ENCODE data around the gene MT3. TPM values are rescaled to one million over a fixed set of nuclear protein-coding genes. Genes with fewer than 3 reads are reported as not detected.

Gene MT3
- not detected in 2 replicates for total RNA-seq (2014; rRNA removed; shearing (Covaris generic))
- polyA plus RNA-seq (2014; cell fraction: nucleus; rRNA removed) = not detected in 2 replicates

DNA sequence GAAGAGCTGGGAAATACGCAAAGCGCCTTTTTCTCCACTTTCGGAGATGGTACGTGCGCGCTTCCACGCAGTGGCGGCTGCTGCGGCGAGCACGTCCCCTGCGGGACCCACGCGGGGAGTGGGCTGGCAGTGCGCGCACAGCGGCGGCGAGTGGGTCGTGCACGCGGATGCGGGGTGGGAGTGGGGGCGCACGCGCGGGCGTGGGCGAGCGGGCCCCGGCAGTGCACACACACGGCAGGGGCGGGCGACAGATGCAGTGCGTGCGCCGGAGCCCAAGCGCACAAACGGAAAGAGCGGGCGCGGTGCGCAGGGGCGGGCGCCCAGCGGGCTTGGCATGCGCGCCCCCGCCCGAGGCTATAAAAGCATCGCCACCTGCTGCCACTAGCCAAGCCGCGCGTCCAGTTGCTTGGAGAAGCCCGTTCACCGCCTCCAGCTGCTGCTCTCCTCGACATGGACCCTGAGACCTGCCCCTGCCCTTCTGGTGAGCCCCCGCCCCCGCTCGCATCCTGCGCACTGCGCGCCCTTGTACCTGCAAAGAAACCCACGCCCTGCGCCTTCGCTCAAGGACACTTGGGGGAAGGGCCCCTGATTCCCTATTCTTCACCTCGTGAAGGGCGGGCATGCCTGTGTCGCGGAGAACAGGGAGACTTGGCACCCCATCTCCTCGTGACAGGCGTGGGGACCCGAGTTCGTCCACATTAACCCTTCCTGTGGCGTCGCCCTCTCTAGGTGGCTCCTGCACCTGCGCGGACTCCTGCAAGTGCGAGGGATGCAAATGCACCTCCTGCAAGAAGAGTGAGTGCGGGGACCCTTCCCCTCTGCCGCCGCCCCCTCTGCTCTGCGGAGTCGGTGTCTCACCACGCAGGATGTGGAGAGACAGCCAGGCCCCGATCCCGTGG, at the start of gene MT3:
TSS of gene MT3 (plus strand) at position 388 of the 899 bp plus-strand sequence. CDS start at position 451, 63 bp downstream.
- no peak for DNase-seq (ENCODE audit: extremely low read depth, low read depth)

GRCh38 chr16:56539656-56540055, 49.7 kb upstream of the MT3 start:
- no peak for DNase-seq (ENCODE audit: extremely low read depth, low read depth)

DNA sequence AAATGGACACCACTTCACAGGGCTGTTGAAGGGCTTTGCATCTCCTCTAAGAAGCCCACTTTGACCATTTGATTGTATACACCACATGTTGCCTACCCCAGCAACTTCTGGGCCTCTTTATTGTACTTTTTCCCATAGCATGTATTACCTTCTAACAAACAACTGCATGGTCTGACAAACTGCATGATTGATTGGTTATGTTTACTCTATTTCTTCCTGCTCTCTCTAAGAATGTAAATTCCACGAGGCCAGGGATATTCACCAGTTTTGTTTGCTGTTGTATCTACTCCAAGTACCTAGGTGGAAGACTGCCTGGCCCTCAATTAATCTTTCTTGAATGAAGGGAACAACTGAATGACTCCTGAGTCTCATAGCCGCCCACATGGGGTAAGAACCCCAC, 47.3 kb upstream of the MT3 start:
- no peak for DNase-seq (ENCODE audit: extremely low read depth, low read depth)

DNA sequence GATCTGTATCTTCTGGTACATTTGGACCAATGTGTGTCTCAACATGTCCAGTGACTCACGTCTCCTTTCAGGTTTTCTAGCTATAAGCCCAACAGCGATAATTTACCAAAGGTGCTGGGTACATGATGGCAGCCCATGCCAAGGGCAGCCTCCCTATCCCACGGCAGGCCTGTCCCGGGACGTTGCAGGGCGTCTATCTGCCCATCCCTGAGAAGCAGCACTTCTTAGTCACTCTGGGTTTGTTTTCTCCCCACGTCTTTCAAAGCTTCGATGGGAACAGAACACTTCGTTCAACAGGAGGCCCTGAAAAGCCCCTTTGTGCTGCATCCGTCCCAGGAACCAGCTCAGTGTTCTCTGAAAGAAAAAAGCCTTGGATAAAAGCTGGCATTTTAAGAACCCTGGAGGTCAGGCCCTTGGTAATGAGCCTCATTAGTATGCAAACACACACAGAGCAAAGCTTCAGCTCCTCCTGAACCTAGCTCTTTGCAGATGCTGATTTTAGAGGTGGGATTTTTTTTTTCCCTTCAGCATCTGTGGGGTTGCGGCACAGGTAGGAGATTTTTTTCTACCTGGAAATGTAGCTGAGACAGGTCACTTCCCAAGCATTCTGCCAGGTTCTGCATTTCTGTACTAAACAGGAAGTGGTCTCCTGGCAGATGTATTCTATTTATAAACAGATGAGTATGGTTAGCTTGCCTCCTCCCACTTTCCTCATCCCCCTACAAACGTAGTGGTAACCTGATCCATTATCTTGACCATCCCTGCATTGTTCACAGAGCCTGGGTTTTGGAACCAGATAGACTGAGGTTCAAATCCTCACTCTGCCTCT, 42.0 kb upstream of the MT3 start:
- no peak for DNase-seq (ENCODE audit: extremely low read depth, low read depth)

DNA sequence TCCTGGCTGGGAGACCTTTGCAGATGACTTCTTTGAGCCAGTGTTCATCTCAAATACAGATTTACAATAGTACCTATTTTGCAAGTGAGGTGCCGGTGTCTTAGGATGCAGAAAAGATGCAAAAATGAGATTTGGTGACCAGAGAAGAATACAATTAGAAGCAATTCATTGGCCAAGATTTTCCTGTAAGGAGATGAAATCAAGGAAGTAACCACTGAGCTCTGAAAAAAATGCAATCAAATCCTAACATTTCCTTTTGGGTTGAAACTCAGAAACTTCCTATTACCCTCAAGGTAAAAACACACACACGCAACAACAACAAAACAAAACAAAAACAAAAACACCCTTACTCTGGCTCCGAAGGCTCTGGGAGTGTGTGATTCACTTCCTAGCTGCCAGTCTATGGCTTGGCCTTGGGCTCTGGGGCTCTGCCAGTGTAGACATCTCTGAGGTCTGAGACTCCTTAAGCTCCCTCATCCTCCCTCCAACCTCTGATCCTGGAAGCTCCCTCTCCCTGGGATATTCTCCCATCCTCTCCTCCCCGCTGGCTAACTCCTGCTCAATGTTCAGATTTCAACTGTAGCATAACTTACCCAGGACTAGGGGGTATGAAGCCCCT, 41.3 kb upstream of the MT3 start:
- no peak for DNase-seq (ENCODE audit: extremely low read depth, low read depth)

DNA sequence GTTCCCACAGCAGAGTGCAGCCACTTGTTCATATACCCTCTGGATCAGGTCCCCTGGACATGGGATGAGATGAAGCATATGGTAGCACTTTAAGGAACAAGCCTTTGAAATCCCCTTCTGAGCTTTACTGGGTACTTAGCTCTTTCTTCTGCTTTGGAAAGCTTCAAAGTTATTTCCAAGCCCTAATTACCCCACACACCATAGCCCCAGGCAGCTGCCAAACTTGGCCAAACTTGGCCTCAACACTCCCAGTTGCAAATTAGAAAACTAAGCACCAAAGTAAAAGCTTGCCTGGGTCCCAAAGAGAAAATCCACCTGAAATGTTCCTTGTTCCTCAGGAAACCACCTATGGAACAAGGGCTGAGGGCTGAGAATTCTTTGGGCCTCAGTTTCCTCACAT, 40.2 kb upstream of the MT3 start:
- DNase-seq (ENCODE audit: extremely low read depth, low read depth) = no peak

- no peak for DNase-seq (ENCODE audit: extremely low read depth, low read depth)
Measured at GRCh38 chr16:56549744-56550385, 39.5 kb upstream of the MT3 start.

DNA sequence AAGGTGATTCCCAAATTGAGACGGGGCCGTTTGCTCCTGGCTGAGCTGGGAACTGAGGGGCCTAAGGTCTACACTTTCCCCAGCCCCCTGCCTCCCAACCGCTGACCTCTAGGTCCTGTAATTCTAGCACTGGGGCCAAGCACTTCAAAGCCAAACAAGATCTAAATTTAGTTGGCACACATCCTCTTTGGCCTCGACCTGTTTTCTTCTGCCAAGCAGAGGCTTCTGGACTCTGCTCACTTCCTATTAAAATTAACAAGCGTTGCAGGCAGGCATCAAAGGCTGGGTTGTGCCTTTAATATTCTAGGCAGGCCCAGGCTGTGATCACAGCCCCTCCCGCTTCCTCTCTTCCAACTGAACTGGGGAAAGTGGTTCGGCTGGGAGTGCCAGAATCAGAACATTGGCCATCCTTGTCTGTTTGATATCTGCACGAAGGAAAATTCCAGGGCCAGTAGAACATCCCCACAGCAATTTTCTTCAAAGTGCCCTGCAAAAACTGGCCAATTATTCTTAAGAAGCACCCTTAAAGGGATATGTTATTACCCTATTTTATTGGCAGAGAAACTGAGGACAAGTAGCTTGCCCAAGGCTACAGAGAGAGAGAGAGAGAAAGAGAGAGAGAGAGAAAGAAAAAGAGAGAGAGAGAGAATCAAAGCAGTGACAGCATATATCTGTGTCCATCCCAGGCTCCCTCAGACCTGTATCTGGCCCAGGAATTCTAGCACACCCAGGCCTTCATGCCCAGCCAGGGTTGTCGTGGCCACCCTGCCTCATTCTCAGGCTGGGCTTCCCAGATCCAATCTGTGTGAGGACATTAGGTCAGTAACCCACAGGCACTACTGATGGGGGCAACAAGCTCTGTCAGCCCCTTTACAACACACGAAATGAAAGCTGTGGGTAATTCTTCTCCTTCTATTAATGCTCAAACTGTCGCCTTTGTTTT, 37.3 kb upstream of the MT3 start:
- DNase-seq (ENCODE audit: extremely low read depth, low read depth) = no peak

GRCh38 chr16:56554441-56554840, 34.9 kb upstream of the MT3 start:
- no peak for DNase-seq (ENCODE audit: extremely low read depth, low read depth)

DNA sequence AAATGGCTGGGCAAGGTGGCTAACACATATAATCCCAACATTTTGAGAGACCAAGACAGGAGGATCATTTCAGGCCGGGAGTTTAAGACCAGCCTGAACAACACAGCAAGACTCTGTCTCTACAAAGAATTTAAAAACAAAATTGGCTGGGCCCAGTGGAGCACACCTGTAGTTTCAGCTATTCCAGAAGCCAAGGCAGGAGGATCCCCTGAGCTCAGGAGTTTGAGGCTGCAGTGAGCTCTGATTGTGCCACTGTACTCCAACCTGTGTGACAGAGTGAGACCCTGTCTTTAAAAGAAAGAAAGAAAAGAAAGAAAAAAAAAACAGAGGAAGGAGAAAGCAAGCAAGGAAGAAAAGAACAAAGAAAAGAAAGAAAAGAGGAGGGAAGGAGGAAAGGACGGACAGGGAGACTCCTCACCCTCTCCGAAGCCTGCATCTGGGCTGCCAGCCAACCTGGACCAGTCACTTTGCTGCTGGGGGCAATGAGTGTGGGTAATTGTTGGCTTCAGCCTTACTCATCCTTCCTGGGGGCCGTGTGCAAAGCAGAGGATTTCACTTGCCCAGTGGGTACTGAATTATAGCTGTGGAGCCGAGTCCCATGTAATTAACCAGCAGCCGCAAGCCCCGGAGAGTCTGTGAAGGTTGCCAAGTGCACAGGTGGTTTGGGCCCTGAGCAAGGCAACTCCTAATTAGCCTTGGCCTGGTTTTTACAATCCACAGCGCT, 31.1 kb upstream of the MT3 start:
- DNase-seq (ENCODE audit: extremely low read depth, low read depth) = no peak

DNA sequence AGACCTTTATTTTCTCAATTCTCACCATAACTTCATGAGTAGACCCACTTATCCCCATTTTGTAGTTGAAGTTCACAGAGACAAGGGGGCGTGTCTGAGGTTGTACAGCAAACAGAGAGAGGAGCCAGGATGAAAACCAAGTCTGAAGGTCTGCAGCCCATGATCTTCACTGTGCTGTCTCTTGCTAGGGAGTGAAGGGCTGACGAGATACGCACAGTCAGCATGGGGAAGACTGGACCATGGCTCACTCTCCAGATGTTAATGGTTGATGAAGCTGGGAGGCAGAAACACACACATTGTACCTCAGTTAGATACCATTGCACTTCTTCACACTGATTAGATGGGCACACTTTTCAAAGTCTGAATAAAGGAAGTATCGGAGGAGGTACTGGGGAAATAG, 30.2 kb upstream of the MT3 start:
- DNase-seq (ENCODE audit: extremely low read depth, low read depth) = no peak

GRCh38 chr16:56560447-56560846, 28.9 kb upstream of the MT3 start:
- no peak for DNase-seq (ENCODE audit: extremely low read depth, low read depth)

DNA sequence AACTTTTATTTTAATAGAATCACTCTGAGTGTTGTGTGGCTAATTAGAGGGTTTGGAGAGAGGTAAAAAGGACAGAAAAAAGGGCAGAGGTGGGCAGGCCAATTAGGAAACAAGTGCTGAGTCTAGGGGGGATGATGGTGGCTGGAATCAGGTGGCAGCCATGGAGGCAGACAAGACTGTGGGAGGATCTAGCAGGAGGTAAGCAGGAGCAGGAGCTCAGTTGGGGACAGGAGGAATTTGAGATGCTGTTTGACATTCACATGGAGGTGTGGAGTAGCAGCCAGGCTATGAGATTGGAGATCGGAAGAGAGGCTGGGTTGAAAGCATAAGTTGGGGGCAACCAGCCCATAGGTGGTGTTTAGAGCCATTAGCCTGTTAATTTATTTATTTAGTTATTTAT, 28.2 kb upstream of the MT3 start:
- DNase-seq (ENCODE audit: extremely low read depth, low read depth) = no peak

GRCh38 chr16:56564793-56565477, 24.4 kb upstream of the MT3 start, which contains the start of gene MT4:
TSS of gene MT4 (plus strand) at chr16:56565073. CDS start at chr16:56565129, 56 bp downstream.
- DNase-seq (ENCODE audit: extremely low read depth, low read depth) = no peak

- DNase-seq (ENCODE audit: extremely low read depth, low read depth) = no peak
Measured at GRCh38 chr16:56569971-56570370, 19.4 kb upstream of the MT3 start.

DNA sequence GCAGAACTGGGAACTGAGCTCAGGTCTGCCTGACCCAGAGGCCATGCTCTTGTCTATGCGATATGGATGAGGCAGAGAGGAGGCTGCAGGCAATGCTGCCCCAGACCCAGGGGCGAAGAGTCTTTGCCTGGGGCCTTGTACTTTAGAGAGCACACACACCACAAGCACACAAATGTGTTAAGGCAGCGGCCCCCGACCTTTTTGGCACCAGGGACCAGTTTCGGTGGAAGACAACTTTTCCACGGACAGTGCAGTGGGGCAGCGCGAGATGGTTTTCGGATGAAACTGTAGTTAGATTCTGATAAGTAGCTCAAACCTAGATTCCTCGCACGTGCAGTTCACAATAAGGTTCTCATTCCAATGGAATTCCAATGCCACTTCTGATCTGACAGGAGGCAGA, 17.8 kb upstream of the MT3 start:
- no peak for DNase-seq (ENCODE audit: extremely low read depth, low read depth)

DNA sequence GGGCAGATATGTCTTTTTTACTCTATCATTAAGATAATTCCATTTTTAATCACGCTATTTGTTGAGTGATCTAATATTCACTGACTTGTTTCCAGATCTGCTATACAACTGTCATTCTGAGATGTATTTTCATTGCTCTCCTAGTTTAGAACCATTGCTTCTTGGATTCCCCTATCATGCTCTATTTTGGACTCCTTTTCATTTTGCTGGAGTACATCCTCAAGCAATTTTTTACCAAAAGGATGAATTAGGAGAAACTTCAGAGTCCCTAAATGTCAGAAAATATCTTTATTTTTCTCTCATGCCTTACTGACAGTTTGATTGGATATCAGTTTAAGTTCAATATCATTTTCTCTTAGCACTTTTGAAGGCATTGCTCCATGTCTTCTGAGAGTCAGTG, 14.7 kb upstream of the MT3 start:
- DNase-seq (ENCODE audit: extremely low read depth, low read depth) = no peak
